ENCODE data around the gene DYNC2LI1.
"Not testable (repeated sequence)": the region's sequence is repeated elsewhere in the genome, so short reads cannot be mapped to it uniquely, and the experiment has no call there.

DYNC2LI1 gene

DNA sequence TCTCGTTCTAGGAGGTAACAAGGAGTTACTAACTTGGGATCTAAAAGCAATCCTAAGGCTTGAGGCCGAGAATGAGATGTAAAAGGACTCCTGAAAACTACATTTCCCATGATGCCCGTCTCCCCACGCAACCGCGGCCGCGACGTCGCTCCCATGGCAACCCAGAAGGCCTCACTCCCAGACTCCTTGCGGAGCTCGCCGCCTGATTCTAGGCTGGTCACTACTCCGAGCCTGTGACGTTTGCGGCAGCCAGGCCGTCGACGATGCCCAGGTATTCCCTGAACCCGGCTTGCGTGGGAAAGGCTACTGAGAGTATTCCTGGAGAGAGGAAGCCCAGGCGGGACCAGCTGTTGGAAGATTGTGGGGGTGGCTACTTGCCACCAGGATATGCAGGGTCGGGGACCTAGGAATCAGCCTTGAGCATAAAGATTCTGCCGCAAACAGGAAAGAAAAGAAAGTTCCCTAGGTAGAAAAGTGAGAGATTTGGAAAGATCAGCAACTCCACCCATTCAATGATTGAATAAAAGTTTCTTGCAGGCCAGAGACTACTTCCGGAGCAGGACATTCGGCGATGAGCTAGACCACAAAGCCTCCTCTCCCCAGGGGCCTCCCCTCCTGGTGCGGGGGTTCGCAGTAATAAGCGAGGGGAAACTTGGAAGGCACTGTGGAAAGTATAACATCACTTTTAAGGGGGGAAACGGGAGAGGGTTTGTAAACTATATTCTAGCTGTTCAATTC lies at the start of gene DYNC2LI1:
TSS of gene DYNC2LI1 (plus strand) at position 164 of the 738 bp plus-strand sequence. CDS start at position 264, 100 bp downstream.
- peak; percentile 52 for DNase-seq

DNA sequence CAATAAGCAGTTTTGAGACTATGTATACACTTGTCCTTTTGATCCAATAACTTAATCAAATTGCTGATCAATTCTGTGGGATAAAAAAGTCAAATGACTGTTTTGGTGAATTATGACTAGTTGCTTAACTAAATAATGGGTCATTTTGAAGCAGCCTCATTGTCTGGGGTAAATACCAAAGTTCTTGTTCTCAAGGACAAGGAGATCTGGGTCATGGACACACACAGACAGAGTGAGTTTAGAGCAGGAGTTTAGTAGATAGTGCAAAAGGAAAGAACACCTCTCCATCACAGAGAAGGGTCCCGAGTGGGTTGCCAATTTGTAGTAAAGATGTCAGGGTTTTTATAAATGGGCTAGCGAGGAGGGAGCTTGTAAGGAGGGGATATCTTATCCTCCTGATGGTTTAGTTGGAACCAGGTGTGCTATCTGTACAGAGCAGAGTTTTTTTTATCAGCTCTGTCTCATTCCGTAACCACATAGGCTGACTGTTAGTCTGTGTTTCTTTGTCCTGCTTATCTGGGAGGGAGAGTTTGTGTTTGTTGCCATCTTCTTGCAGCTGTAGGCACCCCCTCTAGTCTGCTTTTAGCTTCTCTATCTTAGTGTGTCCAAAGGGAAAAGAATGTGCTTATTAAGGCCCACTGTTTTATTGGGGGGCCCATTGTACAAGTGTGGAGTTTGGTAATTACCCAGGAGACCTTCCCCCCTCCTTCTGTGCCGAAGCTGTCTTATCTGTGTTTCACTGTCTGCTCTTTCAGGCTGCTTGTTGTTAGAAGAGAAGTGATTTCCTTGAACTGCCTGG lies 48.9 kb upstream of the DYNC2LI1 start:
- DNase-seq = no peak

DNA sequence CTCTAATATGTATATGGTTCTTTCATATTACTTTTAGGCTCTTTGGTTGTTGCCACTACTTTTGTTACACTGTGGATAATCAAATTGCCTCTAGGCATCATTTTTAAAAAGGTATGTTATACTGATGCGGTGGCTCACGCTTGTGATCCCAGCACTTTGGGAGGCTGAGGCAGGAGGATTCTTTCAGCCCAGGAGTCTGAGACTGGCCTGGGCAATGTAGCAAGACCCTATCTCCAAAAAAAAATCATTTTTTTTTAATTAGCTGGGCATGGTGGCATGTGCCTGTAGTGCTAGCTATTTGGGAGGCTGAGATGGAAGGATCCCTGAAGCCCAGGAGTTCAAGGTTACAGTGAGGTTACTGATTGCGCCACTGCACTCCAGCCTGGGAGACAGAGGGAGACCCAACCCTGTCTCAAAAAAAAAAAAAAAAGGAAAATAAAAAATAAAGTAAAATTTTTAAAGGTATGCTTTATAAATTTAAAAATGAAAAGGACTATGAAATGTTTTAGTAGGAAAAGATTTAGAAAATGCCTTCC lies 48.1 kb upstream of the DYNC2LI1 start:
- no peak for DNase-seq

DNA sequence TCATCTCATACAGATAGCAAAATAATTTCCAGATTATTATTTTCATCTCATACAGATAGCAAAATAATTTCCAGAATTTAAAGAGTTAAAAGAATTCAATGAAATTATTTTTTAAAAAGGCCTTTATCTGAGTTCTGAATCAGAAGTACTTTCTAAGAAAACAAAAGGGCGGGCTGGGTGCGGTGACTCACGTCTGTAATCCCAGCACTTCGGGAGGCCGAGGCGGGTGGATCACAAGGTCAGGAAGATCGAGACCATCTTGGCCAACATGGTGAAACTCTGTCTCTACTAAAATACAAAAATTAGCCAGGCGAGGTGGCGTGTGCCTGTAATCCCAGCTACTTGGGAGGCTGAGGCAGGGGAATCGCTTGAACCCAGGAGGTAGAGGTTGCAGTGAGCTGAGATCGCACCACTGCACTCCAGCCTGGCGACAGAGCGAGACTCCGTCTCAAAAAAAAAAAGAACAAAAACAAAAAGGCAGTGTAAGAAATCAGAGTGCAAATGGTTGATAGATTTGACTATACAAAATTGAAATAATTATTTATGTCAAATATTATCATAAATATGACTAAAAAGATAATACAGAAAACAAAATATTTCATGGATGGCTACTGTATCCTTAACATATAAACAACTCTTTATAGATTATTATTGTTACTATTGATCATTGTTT lies 46.7 kb upstream of the DYNC2LI1 start:
- not testable (repeated sequence) for DNase-seq

DNA sequence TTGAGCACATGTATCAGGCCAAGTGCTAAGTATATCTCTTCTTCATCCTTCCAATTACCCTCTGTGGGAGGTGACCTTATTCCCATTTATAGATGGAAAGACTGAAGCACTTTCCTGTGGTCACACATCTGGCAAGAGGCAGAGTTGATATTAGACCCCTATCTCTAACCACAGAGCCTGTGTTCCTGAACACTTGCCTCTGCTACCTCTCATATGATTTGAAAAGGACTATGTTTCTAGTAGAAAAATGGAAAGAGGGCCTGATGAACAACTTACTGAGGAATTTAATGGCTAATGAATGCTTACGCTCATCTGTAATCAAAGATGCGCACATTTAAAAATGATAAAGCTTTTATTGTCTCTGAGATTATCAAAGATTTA lies 46.2 kb upstream of the DYNC2LI1 start:
- no peak for DNase-seq

DNA sequence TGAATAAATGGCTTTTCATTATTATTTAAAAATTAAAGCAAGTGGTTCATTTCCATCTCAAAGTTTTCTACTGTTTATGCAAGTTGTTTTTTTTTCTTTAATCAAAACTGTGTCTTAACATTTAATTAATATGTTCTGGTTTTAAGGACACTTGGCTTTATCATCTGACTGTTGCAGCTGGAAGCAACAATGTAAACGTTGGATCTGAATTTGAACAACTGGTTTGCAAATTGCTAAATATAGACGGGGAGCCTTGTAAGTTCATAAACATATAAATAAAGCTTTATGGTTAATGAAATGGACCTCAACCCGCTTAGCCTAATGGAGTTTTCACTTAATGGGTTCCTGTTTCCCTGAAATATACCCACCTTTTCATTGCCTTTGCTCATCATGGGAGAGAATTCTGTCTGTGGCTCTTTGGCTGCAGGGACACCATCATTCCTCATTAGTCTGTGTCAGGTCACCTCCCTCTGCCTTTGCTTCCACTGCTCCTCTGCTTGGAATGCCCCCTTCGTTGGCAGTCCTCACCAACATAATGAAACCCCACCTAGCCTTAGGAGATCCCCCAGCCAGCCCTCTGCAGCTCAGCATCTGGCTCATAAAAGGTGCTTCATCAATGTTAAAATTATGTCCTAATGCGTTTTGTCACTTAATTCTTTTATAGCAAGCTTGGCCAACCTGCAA lies 44.2 kb upstream of the DYNC2LI1 start:
- DNase-seq = no peak

DNA sequence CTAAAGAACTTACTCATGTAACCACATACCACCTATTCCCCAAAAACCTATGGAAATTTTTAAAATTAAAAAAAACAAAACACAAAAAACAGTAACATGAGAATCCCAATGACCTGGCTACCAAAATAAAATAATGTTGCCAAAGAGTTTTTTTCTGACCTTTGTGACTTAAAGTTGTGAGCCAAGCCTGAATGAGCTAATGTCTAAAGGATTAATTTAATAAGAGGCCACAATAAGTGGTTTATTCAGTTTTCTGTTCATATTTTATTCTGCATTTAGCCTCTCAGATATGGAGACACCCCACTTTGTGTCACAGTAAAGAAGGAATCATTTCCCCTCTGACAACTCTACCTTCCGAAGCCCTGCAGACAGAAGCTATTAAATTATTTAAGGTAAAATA lies 42.6 kb upstream of the DYNC2LI1 start:
- no peak for DNase-seq

DNA sequence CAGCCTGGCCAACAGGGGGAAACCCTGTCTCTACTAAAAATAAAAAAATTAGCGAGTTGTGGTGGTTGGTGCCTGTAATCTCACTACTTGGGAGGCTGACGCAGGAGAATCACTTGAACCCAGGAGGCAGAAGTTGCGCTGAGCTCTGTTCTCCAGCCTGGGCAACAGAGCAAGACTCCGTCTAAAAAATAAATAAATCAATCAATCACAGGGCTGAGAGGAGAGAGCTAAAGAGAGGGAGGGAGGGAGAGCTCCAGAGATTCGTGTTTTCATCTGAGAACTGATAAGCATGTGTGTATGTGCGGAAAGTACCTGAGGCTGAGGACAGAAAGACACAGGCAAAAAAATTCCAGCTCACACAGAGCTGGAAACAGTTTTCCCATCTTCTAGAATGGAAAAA lies 37.2 kb upstream of the DYNC2LI1 start:
- no peak for DNase-seq

DNA sequence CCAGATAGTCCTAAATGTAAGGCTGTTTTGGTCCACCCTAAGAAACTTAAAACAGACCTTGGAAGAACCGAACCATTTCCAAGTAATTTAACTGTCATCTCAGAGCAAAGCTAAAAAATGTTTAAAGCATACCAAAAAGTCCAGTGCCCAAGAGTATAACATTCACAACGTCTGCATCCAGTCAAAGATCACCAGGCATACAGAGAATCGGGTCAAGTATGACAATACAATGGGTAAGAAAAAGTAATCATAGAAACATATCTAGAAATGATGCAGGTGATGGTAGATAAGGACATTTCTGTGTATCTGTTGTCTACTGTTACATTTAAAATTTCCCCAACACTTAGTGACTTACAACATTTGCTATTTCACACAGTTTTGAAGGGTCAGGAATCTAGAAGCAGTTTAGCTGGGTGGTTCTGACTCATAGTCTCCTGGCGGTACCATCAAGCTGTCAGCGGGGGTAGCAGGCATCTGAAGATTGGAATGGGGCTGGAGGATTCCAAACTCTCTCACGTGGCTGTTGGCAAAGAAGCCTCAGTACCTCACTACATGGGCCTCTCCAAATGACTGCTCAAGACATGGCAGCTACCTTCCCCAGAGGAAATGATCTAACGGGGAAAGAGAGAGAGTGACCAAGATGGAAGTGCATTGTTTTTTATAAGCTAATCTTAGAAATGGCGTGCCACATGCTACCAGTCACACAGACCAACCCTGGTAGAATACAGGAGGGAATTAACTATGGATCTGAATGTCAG lies 36.6 kb upstream of the DYNC2LI1 start:
- no peak for DNase-seq

DNA sequence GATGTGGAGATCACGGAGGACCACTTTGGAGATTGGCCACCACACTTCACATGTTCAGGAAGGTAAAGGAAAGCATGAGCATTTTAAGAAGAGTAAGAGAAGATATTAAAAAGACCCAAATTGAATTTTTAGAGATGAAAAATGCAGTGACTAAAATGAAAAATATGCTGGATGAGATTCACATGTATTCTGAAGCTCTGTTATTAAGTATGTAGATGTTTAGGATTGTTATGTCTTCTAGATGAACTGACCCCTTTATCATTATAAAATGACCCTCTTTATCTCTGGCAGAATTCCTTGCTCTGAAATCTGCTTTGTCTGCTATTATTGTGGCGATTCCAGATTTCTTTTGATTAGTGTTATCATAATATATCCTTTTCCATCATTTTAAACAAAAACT lies 36.0 kb upstream of the DYNC2LI1 start:
- no peak for DNase-seq

DNA sequence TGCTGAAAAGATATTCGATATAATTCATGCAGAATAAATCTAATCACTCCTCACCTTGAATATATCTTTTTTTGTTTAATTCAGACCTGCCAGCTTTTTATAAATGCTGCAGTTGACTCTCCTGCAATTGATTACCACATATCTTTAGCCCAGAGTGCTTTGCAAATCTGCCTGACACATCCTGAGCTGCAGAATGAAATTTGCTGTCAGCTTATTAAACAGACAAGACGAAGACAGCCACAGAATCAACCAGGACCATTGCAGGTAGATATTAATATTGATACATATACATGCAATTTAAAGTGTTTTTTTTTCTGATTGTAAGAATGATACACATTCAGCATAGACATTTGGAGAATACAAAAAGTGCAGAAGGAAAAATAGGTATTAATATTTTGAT lies 35.6 kb upstream of the DYNC2LI1 start:
- DNase-seq = no peak

DNA sequence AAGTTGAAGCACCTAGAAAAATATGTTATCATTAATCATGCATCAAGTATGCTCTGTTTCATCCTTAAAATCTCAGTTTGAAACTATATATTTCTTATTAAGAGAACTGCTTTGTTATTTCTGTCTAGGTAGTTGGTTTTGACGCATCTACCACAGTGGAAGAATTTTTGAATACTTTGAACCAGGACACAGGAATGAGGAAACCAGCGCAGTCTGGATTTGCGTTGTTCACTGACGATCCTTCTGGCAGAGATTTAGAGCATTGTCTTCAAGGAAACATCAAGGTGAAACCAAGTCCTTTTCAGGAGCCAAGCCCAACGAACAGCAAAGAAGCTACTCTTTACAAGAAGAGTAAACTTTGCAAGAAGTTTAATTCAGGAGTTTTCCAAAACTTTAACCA lies 30.1 kb upstream of the DYNC2LI1 start:
- DNase-seq = no peak

DNA sequence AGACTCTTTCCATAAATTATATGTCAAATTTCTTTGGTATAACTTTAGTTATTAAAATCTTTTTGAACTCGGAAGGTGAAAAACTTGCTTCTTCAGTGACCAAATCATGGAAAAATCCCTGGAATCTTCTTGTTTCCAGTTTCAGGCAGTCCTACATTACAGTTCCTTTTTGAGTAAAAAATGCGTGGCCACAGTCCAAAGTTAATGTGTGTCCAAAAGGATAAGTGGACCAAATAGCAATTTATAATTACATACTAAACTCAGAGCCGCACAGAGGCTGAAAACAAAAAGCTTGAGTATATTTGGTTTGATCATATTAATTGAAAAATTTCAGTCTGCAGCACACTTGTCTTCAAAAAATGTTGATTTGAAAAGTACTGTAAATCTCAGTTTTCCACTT lies 28.4 kb upstream of the DYNC2LI1 start:
- DNase-seq = no peak

DNA sequence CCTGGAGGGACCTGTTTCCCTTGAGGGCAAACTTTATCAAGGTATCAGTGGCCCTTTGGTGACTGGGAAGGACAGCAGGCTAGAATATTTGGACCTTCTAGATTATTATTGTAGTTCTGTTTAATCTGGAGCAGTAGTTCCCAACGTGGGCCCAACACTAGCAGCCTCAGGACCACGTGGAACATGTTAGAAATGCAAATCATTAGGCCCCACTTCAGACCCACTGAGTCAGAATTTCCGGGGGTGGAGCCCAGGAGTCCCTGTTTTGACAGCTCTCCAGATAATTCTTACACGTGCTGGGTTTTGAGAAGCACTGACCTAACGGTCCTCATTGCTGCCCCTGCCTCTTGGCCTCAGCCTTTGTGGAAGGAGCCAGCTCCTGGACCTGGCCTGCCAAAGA lies 25.5 kb upstream of the DYNC2LI1 start:
- DNase-seq = no peak

DNA sequence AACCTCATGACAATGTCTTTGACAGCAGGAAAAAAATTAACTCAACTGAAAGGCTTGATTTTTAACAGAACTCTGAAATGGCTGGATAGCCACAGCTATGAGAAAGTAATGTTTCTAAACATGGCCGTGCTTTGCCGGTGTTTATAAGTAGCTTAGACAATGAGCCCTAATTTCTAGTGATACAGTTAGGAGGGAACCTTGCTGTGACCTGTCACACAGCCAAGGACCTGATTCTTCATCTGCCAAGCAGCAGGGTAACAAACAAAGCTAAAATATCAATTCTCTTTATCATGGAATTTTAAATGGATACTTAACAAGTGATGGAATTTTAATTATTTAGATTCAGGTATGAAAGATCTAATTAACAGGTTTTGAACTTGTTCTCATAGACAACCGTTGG lies 24.3 kb upstream of the DYNC2LI1 start:
- DNase-seq = no peak

DNA sequence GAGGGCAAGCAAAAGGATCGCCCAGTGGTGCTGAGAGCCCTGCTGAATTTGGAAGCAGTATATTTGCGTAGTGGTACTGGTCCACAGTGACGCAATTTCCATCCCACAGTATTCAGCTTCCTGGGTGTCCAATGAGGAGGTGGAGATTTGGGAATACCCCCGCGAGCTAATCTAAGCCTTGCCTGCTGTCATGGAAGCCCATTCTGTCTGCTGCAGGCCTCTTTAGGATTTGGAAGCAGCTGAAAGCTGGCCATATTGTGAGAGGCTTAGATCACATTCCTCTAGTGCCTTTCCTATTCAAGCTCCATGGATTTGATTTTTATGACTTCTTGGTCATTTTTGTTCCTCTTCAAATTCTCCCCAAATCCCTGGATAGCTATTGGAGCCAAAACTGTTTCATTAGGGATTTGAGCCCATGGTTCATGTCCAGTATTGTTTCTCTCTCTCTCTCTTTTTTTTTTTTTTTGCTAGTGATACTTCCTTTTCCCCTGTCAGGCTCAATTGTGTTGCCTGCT lies 22.3 kb upstream of the DYNC2LI1 start:
- DNase-seq = no peak

DNA sequence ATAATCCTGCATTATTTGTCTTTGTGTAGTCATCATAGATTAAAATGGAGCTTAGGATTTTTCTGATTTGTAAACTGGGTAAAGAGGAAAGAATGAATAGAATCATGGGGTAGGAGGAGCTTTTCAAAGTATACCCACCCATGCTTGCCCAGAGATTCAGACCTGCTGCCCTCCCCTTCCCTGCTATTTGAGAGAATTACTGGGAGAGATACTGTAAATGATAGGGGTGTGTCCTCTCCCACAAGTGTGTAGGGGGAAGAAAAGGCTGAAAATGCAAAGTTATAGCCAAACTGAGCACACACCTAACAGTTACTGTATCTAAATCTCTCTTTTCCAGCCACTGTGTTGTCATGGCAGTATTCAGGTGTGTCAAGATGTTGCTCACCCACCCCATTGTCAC lies 21.5 kb upstream of the DYNC2LI1 start:
- no peak for DNase-seq

DNA sequence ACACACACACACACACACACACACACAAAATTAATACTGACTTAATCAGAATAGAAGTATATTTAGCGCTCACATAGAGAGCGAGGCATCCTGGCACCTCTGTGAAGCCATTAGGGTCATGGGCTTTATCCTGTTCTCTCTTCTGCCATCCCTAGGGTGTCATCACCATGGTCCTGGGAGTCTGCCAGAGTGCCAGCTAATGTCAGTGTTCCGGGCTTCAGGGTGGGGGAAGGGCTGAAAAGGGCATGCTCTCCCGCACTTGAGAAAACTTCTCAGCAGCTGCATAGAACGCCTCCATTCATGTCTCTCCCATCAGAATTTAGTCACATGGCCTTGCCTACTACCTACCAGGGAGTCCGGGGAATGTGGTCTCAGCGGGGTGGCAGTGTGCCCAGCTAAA lies 19.7 kb upstream of the DYNC2LI1 start:
- no peak for DNase-seq

DNA sequence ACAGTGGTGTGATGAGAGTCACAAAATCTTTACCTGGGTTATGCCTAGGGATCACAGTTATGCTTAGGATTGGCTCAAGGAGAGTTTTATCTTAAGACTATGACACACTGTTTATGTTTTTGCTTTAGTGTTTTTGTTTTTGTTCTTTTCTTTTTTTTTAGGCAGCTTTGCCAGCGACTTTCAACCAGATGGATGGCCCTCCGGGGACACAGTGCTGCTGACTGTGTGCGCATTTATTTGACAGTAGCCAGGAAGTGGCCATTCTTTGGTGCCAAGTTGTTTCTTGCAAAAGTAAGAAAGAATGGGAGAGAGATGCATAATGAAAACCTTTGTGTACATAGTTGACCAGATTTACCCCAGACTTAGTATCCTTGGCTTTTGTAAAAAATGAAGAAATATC lies 15.1 kb upstream of the DYNC2LI1 start:
- no peak for DNase-seq

DNA sequence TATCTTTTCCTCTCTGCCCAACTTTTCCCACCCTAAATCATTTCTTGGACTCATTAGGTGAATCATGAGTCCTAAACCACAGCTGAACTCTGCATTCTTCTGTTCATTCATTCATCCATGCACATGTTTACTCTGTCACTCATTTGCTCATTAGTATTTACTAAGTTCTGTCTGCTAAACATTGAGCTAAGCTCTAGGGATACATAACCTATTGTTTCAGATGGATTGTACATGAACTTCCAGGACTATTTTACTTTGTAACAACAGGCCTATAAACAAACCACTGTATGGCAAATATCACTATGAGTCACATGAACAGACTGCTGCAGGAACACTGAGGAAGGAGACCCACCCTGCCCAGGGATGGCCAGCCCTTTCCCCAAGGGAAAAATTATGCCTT lies 14.6 kb upstream of the DYNC2LI1 start:
- no peak for DNase-seq

DNA sequence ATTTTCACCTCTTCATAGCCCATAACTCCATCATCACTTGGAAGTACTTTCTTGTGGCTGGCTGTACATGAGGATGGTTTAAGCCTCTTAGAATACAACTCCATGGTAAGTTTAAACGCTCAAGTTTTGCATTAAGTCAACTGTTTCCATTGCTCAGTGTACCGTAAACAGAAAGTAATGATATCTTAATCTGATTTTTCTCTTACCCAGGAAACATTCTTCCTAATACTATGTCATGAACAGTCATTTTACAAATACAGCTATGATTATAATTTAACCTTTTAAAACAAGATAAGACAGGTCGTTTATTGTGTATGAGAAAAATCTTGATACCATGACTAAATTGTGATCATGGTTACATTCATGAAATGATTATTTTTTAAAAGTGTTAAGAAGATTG lies 11.6 kb upstream of the DYNC2LI1 start:
- DNase-seq = no peak

DNA sequence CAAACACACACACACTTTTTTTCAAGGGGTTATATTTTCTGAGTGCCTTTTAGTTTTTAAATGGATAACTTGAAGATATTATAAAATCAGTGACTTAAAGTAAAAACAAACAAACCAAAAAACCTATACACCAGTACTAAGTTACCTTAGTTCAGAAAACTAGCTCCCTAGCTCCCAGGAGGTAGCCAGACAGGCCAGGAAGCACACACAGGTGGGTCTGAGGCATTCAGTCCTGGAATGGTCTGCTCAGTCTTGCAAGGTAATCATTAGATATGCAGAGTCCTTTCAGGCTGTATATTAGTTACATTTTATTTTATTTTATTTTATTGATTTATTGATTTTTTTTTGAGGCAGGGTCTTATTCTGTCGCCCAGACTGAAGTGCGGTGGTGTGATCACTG lies 10.7 kb upstream of the DYNC2LI1 start:
- DNase-seq = no peak

Measured in GOT3 (cell line).